Measurements from ENCODE around the gene UTP18.

DNA sequence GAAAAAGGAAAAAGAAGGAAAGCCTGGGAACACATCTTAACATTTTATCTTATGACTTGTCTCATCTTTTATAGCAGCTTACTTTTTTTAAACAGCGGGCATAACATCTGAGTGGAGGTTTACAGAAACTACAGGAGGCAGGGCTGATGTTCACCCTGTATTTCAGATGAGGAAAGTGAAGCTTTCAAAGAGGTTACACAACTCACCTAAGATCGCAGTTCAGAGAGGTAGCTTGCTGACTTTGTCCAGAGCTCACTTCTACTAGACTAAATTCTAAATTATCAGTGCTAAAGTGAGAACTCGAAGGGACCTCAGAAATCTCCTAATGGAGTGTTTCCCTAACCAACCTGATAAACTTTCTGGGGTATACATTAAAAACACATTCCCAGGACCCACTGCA, 4.2 kb upstream of the UTP18 start:
- TF ChIP-seq, protein P1, sequence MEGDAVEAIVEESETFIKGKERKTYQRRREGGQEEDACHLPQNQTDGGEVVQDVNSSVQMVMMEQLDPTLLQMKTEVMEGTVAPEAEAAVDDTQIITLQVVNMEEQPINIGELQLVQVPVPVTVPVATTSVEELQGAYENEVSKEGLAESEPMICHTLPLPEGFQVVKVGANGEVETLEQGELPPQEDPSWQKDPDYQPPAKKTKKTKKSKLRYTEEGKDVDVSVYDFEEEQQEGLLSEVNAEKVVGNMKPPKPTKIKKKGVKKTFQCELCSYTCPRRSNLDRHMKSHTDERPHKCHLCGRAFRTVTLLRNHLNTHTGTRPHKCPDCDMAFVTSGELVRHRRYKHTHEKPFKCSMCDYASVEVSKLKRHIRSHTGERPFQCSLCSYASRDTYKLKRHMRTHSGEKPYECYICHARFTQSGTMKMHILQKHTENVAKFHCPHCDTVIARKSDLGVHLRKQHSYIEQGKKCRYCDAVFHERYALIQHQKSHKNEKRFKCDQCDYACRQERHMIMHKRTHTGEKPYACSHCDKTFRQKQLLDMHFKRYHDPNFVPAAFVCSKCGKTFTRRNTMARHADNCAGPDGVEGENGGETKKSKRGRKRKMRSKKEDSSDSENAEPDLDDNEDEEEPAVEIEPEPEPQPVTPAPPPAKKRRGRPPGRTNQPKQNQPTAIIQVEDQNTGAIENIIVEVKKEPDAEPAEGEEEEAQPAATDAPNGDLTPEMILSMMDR (IDR thresholded peaks at IDR 0.05; ENCODE audit: insufficient read depth, low read length): no peak
- no peak for TF ChIP-seq GABPA (IDR thresholded peaks at IDR 0.05; ENCODE audit: low read depth)
- TF ChIP-seq, protein P2, sequence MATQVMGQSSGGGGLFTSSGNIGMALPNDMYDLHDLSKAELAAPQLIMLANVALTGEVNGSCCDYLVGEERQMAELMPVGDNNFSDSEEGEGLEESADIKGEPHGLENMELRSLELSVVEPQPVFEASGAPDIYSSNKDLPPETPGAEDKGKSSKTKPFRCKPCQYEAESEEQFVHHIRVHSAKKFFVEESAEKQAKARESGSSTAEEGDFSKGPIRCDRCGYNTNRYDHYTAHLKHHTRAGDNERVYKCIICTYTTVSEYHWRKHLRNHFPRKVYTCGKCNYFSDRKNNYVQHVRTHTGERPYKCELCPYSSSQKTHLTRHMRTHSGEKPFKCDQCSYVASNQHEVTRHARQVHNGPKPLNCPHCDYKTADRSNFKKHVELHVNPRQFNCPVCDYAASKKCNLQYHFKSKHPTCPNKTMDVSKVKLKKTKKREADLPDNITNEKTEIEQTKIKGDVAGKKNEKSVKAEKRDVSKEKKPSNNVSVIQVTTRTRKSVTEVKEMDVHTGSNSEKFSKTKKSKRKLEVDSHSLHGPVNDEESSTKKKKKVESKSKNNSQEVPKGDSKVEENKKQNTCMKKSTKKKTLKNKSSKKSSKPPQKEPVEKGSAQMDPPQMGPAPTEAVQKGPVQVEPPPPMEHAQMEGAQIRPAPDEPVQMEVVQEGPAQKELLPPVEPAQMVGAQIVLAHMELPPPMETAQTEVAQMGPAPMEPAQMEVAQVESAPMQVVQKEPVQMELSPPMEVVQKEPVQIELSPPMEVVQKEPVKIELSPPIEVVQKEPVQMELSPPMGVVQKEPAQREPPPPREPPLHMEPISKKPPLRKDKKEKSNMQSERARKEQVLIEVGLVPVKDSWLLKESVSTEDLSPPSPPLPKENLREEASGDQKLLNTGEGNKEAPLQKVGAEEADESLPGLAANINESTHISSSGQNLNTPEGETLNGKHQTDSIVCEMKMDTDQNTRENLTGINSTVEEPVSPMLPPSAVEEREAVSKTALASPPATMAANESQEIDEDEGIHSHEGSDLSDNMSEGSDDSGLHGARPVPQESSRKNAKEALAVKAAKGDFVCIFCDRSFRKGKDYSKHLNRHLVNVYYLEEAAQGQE (IDR thresholded peaks at IDR 0.05; ENCODE audit: insufficient replicate concordance, low read depth): no peak

Measured in HL-60 (cell line).